Measurements from ENCODE around the gene CDK5RAP2. TPM values are rescaled to one million over a fixed set of nuclear protein-coding genes. Genes with fewer than 3 reads are reported as not detected.
"Not testable (repeated sequence)": the region's sequence is repeated elsewhere in the genome, so short reads cannot be mapped to it uniquely, and the experiment has no call there.

CDK5RAP2 gene
- total RNA-seq, 2 experiments from 2014 or later = 51.8 to 57.9 TPM

DNA sequence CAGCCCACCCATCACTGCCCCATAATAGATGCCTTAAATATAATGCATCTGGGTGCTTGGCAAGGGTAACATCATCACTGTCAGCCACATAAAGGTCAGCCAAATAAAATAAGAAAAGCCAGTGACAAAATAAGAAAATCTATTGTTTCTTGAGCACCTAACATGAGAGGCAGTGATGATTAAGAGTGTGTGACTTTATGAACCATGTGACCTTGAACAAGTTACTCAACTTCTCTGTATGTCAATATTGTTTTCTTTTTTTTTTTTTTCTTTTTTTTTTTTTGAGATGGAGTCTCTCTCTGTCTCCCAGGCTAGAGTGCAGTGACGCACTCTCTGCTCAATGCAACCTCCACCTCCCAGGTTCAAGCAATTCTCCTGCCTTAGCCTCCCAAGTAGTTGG is 98.7 kb downstream of the CDK5RAP2 start:
- ChIA-PET CTCF (no interaction called here), POLR2A (no interaction called here)

DNA sequence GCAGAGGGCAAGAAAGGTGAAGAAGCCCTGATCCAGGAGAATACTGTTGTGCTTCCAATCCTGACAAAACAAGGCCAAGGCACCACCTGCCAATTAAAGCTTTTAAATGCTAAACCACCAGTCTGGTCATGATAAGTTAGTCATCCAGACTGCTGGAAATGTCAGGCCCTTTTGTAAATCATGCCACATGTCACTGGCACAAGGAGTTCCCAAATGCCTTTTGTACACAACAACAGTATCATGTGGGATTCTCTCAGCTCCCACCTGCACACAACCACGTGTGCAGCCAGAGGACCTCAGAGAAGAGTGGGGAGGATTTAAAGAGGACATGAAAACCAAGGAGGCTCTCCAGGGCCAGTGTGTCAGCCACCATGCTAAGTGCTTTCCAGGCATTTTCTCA is 99.3 kb downstream of the CDK5RAP2 start:
- ChIA-PET CTCF (no interaction called here), POLR2A (no interaction called here)

DNA sequence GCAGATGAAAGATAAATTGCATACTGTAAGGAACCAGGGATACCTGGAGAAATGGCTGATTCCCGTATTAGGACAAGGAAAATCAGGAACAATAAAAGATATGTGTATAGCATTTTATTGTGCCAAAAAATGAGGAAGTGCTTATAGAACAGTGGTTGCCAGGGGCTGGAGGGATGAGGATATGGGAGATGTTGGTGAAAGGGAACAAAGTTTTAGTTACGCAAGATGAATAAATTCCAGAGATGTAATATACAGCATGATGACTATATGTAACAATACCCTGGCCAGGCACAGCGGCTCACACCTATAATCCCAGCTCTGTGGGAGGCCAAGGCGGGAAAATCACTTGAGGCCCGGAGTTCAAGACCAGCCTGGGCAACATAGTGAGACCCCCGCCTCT is 101.8 kb downstream of the CDK5RAP2 start:
- CTCF ChIA-PET = no interaction called here

DNA sequence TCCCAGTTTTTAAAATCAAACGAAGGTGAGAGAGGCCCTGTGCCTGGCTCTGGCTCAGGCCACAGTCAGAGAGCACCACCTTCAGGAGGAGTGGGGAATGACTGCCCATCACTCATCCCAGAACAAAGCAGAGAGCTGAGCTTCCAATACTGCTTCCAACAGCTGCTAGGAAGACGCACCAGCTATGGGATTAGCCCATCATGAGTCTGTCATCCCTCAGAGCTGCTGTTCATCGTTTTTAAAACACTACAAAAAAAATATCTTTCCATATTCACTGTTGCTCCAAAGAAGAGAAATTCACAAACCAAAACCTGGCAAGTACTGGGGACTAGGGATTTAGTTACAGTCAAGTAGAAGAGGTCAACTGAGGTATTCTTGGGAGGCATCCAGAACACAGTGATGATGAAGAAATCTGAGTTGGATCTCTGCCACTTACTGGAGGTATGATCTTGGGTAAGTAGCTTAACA is 102.4 kb downstream of the CDK5RAP2 start:
- ChIA-PET CTCF (no interaction called here), POLR2A (no interaction called here)

More for the DNA sequence above, 101.8 kb downstream of the CDK5RAP2 start:
- POLR2A ChIA-PET = no interaction called here

DNA sequence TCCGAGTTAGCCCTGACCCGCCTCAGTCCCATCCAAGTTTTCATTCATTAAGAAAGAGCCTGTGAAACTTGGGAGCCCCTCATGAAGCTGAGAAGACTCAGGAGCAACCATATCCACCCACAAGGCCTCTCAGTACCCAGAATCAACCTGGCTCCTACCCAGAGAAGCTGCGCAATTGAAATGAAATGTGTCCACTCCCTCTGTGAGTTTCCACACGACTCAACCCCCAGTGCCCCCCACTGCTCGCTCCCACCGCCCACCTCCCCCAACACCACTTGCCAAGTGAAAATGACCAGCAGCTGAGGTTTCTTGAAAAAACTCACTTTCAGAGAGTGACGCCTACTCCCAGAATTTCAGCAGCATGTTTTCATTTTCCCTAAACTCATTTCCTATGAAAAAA is 104.6 kb downstream of the CDK5RAP2 start:
- ChIA-PET POLR2A (no interaction called here), CTCF (interaction anchor here (1.5 kb wide), 1 partner anchor 24 kb away, joined by 3 read pairs; no protein-coding TSS in a partner anchor)

DNA sequence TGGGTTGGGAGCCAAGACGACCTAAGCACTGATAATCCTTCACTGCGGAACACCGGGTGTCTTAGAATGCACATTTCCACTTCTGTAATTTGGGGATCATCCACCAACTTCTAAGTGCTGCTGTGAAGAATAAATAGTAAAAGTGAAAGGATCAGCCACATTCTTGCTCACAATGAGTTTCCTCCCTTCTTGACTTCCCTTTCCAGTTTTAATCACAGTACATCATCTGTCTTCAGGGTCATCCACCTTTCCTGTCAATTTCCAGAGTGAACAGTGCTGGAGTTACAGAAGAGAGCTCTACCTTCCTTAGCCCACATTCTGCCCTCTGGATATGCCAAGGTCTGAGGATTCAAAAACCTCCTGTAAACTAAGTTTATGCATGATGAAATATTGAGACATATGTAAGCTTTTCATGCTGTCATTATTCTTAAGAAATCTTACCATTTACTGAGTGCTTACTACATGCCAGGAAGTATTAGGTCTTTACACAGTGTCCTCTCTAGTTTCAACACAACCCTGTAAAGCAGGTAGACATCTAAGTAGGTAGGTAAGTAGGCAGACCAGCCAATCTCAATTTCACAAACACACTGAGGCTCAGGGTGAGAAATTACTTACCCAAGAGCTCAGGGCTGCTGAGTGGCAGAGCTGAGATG is 105.2 kb downstream of the CDK5RAP2 start:
- CTCF ChIA-PET = interaction anchor here (1.5 kb wide), 1 partner anchor 25 kb away, joined by 3 read pairs; no protein-coding TSS in a partner anchor
- POLR2A ChIA-PET = no interaction called here

DNA sequence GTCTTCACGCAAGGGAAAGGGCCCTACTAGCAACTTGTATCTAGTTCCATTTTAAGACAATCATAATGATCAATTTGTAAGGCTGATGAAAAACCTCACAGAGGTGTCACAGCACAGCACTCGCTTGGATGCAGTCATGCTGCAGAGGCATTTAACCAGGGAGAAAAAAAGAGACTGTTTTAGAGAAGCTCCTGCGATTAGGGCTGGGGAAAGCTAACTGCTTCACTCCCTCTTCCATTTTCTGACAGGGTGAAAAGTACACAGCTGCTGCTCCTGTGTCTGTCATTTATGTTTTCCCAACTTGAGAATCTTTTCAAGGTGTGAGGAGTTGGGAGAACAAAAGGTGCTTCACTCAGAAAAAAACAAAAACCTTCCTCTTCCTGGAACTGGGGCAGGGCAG is 106.4 kb downstream of the CDK5RAP2 start:
- ChIA-PET CTCF (no interaction called here), POLR2A (no interaction called here)

DNA sequence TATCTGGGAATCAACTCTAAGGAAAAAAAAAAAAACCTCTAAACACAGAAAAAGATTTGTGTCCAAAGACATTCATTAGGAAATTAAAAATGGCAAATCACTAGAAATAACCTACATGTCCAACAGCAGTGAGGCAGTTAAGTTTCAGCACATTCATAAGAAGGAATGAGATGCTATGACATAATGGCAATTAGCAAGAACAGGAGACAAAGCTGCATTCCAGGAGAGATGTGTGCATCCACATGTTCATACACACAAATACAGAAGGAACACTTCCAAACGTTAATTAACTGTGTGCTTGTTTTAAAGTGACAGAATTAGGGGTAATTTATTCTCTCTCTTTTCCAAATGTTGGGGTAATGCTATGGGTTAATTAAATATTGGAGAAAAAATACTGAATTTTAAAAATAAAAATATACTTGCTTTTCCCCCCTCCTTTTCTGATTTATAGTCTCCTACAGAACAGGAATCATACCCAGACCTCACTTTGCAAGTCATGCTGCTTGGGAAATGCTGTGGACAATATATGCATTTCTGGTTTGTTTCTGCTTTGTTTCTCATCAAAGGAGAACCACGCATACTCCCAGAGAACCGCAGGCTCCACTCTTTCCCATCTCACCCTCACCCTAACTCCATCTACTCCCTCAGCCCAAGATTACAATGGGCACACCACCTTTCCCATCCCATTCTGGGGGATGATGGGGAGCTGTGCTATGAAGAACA is 114.1 kb downstream of the CDK5RAP2 start:
- ChIA-PET POLR2A (no interaction called here), CTCF (no interaction called here)

DNA sequence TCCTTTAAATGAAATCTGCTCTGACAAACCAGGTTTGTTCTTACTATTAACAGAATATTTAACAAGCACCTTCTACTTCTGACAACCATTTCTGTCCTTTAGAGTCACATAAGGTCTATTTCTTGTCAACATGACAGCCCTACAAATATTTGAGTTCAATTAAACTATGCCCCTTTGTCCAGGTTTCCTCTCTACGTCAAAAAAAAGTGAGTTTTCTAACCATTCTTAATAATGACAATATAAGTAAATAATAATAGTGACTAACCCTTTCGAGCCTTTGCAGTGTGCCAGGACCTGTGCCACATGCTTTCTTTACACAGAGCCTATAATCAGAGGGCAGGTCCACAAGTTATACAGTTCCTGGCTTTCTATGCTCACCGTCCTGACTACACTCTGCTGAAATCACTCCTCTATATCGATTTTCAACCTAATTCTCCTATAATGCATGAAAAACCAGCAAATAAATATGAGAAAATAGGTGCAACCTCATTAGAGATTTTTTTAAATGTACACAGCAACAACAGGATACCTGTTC is 115.0 kb downstream of the CDK5RAP2 start:
- POLR2A ChIA-PET = interaction anchor here (0.5 kb wide), 1 partner anchor 91 kb away, joined by 4 read pairs; no protein-coding TSS in a partner anchor

DNA sequence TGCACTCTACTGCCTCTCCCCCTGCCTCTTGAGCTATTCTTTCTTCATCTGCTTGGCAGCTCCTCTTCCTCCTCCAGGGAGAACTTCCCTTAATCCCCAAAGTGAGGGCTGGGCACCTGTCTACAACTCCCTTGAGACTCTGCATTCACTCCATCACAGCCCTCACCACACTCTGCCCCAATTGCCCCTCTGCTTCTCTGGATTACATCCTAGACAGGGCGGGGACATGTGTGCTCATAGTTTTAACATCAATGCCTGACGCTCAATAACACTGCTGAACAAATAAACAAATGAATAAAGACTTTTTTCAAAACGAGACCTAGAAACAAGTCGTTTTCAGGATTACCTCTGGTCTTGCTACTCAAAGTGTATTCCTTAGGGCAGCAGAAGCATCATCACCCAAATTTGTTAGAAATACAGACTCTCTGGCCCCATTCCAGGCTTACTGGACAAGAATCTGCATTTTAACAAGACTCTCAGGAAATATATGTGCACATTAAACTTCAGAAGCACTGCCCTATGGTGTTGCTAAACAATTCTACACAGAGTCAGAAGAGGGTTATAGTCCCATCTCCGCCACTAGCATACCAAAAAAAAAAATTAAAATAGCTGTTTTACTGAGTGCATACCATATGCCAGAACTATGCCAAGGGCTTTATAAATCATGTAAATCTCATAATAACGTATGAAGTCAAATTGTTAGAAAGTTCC is 115.6 kb downstream of the CDK5RAP2 start:
- POLR2A ChIA-PET = no interaction called here
- CTCF ChIA-PET = no interaction called here

More for the DNA sequence above, 115.0 kb downstream of the CDK5RAP2 start:
- CTCF ChIA-PET = no interaction called here

DNA sequence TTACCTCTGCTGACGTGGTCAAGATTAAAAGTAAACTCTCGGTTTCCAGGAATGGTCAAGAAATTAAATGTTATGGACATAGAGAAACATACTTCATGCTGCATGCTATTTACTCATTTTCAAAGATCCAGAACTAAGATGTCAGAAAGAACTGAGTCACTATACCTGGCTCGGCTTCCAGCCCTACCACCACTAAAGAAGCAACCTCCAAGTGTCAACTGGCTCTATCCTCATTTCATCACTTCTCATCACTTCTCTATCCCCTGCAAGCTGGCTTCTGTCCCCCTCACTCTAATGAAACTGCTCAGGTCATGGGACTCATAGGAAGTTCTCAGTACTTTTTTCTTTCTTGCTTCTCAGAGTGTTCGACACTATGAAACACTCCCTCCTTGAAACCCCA is 116.2 kb downstream of the CDK5RAP2 start:
- CTCF ChIA-PET = interaction anchor here (1.0 kb wide), 1 partner anchor 10 kb away, joined by 3 read pairs; no protein-coding TSS in a partner anchor
- POLR2A ChIA-PET = no interaction called here

DNA sequence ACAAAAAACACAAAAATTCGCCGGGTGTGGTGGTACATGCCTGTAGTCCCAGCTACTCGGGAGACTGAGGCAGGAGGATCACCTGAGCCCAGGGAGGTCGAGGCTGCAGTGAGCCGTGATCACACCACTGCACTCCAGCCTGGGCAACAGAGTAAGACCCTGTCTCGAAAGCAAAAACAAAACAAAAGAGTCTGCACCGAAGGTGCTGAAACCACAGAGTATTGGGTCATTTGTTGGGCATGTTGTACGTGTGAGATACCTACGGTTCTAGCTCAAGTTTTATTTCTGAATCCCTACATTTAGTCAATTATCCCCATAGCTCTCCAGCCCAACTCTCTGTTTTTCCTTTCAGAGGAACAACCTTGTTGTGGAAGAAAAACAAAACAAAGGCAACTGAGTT is 118.3 kb downstream of the CDK5RAP2 start:
- POLR2A ChIA-PET, CTCF ChIA-PET: not testable (repeated sequence)

DNA sequence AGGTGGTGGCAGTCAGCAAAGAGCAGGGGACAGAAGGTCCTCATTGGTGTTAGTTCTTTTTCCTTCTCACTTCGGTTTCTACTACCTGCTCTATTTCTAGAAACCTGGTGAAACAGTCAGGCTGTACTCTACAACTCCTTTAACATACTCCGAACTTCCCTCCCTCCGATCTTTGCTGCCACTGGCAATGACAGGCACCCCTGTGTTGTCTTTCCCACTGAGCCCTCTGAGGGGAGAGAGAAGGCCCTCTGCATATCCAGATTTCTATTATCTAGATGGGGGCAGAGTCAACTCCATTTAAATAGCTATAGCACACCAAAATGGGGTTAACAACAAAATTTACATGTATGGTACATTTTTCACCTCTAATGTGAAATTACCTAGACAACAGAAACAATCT is 123.7 kb downstream of the CDK5RAP2 start:
- ChIA-PET CTCF (interaction anchor here (1.0 kb wide), 1 partner anchor 17 kb away, joined by 3 read pairs; no protein-coding TSS in a partner anchor), POLR2A (no interaction called here)

DNA sequence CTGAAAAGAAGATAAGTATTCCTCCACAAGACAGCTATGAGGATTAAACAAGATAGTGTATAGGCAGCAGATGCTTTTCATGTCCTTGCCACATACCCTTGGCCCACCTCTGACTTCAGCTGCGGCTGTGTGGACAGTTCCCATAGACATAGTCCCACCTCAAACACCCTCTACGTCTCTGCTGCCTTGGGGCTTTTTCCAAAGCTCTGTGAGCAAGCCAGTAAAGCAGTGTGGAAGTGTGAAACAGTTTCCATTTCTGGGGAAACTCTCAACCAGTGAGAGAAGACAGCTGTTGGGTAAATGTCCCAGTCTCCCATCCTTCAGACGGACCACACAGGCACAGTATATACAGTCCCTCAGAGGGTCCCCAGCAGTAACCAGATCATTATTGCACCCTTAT is 125.5 kb downstream of the CDK5RAP2 start:
- ChIA-PET POLR2A (no interaction called here), CTCF (interaction anchor here (0.9 kb wide), 1 partner anchor 9 kb away, joined by 3 read pairs; no protein-coding TSS in a partner anchor)

DNA sequence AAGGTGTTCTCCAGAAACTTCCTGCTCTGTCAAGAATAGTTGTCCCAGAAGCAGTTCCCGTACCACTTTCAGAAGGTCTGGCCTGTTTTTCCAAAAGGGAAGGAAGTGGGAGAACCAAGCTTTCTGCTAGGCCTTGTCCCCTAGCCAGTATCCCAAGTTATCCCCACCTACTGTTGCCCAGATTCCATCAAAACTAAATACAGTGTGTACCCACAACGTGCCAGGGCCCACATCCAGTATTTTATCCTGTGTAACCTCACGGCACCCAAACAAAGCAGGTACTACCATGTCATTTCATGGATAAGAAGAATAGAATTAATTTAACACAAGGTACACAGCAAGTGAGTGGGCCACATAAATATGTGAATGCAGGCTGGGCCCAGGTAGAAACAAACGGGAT is 126.2 kb downstream of the CDK5RAP2 start:
- CTCF ChIA-PET = interaction anchor here (0.9 kb wide), 1 partner anchor 10 kb away, joined by 3 read pairs; no protein-coding TSS in a partner anchor
- POLR2A ChIA-PET = no interaction called here

DNA sequence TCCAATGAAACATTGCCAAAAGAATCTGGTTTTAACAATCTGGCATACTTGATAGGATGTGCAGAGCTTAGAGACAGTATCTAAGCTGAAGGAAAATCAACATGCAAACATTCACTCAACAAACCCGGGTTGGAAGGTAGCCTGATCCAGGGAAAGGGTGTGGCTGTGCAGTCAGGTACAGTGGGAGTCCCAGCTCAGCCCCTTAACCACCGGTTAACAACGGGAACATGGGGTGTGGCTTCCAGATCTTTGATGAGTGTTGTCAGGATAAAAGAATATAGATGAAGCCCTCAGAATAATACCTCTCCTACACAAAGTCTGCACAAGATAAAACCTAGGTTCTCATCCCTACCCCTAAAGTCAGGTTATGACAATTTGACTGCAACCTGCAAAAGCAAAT is 127.3 kb downstream of the CDK5RAP2 start:
- ChIA-PET POLR2A (no interaction called here), CTCF (no interaction called here)

DNA sequence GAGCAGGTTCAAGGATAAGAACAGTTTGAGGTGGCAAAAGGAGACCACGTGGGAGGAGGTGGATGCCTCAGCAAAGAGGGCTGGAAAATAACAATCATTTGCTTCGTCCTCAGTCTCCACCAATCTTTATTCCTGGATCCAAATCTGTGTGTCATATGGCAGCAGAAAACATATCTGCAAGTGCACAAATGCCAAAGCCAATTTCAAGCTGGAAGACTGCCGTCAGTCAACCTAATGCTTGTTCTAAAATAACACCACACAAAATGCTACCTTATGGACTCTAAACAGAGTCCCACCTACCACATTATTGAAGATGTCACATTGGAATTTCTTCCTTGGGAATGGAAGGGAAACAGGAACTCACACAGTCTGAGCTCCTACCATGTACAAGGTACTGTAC is 129.1 kb downstream of the CDK5RAP2 start:
- POLR2A ChIA-PET = no interaction called here

DNA sequence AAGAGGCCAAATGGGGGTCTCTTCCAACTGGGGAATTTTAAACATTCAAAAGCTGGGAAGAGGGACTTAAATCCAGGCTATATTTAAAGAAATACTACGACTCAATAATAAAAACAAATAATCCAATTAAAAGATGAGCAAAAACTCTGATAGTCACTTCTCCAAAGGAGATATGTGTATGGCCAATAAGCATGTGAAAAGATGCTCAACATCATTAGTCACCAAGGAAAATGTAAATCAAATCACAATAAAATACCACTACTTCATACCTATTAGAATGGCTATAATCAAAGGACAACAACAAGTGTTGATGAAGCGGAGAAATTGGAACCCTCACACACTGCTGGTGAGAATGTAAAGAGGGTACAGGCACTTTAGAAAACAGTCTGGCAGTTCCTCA is 130.4 kb downstream of the CDK5RAP2 start:
- ChIA-PET CTCF (no interaction called here), POLR2A (no interaction called here)

More for the DNA sequence above, 129.1 kb downstream of the CDK5RAP2 start:
- CTCF ChIA-PET = no interaction called here

DNA sequence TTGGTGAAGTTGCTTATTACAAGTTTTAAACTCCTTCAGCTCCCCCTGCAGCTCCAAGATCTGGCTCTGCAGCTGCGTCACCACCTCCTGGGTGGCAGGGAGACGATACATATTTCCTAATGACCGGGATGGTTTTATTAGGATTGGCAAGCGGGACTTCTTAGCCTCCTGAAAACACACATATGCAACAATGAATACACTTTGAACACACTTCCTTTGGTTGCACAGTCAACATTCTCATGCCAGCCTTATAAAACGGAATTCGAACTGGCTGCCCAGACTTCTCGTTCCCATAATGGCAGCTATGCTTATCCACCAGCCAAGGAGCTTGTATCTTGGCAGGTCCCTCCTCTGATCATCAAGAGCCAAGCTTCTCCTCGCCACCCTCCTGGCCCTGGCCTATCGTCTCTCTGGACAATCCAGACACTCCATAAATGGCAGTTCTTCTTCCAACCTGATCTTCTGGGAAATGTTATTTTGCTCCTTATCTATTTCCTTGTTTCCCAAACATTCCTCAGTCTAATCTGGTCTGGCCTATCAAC is 131.9 kb downstream of the CDK5RAP2 start:
- ChIA-PET POLR2A (interaction anchor here (0.8 kb wide), 1 partner anchor 22 kb away, joined by 5 read pairs; no protein-coding TSS in a partner anchor), CTCF (no interaction called here)

DNA sequence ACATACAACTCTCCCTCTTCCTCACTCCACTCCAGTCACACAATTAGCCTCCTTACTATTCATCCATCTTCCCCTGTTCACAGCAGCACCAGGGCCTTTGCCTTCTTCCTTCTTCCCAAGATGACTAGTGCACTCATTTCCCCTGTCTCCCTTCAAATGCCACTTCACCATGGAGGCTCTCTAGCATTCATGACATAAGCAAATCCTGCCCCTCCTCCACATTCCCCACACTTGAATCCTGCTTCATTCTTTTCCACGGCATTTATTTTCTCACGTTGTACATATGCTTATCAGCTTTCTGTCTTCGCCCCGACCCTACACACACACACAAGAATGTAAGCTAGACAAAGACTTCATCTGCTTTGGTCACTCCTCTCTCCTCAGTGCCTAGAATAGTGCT is 133.3 kb downstream of the CDK5RAP2 start:
- POLR2A ChIA-PET = no interaction called here
- CTCF ChIA-PET = no interaction called here
